HG03558 (cell line): ENCODE data around the gene GALNT2.

Source experiments
- ATAC-seq: cut with Tn5 transposase; IDR thresholded peaks from one replicate; pipeline ENCODE4 v1.9.1; 2021; ENCODE audit warnings: moderate number of reproducible peaks; ENCODE audit not compliant: unreplicated experiment; ENCODE audit errors: extremely low read depth

GALNT2 gene

GRCh38 chr1:230197644-230198567 is 130.9 kb downstream of the GALNT2 start:
- no peak for ATAC-seq

GRCh38 chr1:230199034-230199433 is 132.0 kb downstream of the GALNT2 start:
- ATAC-seq: no peak

GRCh38 chr1:230199554-230199953 is 132.5 kb downstream of the GALNT2 start:
- ATAC-seq: no peak

GRCh38 chr1:230200276-230200675 is 133.2 kb downstream of the GALNT2 start:
- no peak for ATAC-seq

GRCh38 chr1:230201445-230201844 is 134.4 kb downstream of the GALNT2 start:
- no peak for ATAC-seq

- no peak for ATAC-seq
Measured at GRCh38 chr1:230204842-230205241, 137.8 kb downstream of the GALNT2 start.

GRCh38 chr1:230205719-230206198 is 138.7 kb downstream of the GALNT2 start:
- no peak for ATAC-seq

GRCh38 chr1:230206207-230206606 is 139.2 kb downstream of the GALNT2 start:
- ATAC-seq: no peak

GRCh38 chr1:230206976-230207375 is 139.9 kb downstream of the GALNT2 start:
- no peak for ATAC-seq

GRCh38 chr1:230207598-230207997 is 140.6 kb downstream of the GALNT2 start:
- no peak for ATAC-seq

- no peak for ATAC-seq
Measured at GRCh38 chr1:230208619-230209261, 141.7 kb downstream of the GALNT2 start.

GRCh38 chr1:230210326-230210980 is 143.4 kb downstream of the GALNT2 start:
- ATAC-seq: no peak

- ATAC-seq: no peak
Measured at GRCh38 chr1:230210981-230211336, 143.9 kb downstream of the GALNT2 start.

GRCh38 chr1:230211436-230212145 is 144.6 kb downstream of the GALNT2 start:
- ATAC-seq: no peak

- no peak for ATAC-seq
Measured at GRCh38 chr1:230212405-230212936, 145.4 kb downstream of the GALNT2 start.

- no peak for ATAC-seq
Measured at GRCh38 chr1:230215031-230215430, 148.0 kb downstream of the GALNT2 start.

GRCh38 chr1:230215529-230215928 is 148.5 kb downstream of the GALNT2 start:
- ATAC-seq: no peak

- no peak for ATAC-seq
Measured at GRCh38 chr1:230216896-230217295, 149.9 kb downstream of the GALNT2 start.

GRCh38 chr1:230218667-230219066 is 151.6 kb downstream of the GALNT2 start:
- ATAC-seq: no peak
